GM19043 (cell line): ENCODE data around the gene KIRREL3.
A peak's percentile ranks its signal among the peaks of the same experiment; 100 is the strongest.

ENCODE experiments used
- ATAC-seq: cut with Tn5 transposase; IDR thresholded peaks from one replicate; pipeline ENCODE4 v1.9.1; 2021; ENCODE audit warnings: low read depth; ENCODE audit not compliant: unreplicated experiment

Gene KIRREL3

DNA sequence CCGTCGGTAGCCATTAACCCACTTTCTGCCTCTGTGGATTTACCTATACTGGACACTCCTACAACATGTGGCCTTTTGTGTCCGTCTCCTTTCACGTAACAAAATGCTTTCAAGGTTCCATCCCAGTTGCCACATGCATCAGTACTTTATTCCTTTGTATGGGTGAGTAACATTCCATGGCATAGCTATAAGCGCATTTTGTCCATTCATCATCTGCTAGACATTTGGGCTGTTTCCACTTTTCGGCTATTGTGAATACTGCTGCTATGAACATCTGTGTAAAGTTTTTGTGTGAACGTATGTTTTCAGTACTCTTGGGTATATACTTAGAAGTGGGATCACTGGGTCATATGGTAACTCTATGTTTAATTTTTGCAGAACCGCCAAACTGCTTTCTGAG is 387.9 kb downstream of the KIRREL3 start:
- no peak for ATAC-seq

DNA sequence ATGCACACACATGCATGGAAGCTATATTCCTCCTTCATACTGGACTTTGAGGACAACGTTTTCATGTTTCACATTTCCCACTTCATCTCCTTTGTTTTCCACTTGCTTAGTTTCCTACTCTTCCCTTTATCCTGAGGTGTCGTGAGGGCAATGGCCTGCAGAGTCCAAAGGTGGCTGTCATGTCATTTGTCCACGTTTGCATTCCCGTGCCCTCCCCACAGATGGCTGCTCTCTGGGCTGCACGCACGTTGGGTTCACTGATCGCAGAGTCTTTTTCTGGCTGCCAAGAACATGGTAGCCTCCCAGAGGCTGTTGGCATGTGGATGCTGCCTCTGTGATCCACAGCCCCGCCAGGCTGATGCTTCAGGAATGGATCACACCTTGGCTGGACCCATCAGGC is 389.1 kb downstream of the KIRREL3 start:
- no peak for ATAC-seq

DNA sequence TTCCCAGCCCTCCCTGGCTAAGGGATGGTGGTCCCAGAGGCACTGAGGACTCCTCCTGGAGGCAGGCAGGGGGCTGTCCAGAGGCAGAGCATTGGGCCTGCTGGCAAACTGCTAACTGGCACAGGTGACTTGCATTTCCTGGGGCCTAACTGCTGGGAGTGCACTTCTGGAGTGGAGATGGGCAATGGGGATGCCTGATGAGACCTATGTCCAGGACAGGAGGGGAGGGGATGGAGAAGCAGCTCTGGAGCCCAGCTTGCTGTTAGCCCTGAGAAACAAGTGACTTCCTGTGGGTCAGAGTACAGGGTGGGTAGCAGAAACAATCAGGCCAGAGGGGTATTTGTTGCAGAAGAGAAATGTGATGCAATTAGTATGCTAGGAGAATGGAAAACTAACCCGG is 391.9 kb downstream of the KIRREL3 start:
- no peak for ATAC-seq

DNA sequence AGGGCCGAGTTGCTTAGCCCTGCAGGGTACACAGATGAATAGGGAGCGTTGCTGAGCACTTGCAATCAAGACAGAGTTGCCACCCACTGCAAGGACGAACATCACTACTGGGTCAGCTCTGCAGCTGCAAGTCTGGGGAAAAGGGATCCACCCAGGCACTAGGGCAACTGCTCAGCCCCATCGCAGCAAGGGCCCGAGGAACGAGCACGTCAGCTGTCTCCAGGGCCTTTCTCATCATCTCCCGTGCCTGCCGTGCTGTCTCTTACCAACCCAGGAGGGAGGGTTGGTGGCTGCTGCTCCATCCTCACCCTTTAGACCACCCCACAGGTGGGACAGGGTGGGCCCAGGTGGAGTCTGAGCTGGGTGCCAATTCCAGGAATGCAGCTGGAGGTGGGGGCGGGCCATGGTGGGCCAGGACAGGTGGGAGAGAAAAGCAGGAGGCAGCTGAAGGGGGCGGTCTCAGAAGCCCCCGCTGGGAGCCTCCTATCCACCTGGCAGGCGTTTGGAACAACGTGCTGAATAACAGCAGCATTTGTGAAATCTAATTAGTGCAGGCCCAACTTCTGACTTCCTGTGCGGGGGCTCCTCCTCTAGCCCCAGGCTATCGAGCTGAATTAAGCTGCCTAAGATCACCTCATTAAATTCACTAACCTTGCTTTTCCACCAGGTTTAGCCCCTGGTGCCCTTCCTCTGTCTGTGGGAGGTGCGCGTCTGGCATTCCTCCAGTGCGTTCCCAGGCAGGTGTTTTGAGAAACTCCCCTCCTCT is 392.6 kb downstream of the KIRREL3 start:
- no peak for ATAC-seq

DNA sequence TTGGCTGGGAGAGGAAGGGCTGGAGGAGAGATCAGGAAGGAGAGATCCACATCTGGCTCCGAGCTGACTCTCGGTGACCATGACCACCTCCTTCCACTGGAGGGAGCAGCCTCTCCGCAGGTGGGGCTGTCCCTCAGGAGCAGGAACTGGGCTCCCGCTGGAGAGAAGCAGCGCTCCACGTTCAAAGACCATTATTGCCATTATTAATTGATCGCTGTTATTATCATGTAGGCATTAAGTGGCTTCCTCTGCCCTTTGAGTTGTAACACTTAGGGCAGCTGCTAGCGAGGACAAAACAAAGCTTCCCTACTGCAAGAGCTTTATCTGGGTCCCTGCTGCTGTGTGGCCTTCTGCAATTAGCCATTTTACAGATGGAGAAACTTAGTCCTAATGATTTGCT is 393.2 kb downstream of the KIRREL3 start:
- peak; percentile 56 for ATAC-seq

DNA sequence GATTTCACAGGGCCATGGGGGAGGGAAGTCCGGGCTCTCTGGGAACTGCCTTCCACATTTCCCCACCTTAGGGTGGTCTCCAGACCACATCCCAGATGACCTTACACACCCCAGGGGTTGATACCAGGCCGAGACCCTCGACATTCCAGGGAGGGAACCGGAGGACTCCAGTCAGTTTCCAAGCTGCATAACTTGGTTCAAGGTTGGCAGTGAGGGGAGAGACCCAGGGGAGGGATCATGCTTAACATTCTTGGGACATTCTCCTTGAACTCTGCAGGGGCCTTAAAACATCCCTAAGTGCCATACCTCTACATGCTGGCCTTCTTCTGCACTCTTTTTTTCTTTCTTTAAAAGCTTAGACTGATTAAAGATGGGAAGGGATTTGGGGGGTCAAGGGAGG is 394.1 kb downstream of the KIRREL3 start:
- ATAC-seq = no peak

DNA sequence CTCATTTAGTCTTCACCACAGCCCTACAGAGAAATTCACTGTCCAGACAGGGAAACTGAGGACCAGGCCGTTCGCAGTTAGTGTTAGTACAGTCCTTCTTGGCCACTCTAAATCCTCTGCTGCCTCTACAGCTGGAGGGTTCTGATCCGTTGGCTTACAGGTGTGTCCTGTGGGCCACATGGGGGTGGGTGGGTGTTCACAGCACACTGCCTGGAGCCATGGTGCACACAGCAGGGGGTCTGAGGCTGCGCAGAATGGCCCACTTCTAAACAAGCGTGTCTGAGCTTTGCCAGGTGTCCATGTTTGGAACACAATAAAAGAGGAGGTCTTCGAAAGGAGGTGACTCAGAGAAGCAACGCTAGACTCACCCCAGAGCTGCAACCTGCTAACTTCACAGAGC is 396.1 kb downstream of the KIRREL3 start:
- ATAC-seq = no peak

DNA sequence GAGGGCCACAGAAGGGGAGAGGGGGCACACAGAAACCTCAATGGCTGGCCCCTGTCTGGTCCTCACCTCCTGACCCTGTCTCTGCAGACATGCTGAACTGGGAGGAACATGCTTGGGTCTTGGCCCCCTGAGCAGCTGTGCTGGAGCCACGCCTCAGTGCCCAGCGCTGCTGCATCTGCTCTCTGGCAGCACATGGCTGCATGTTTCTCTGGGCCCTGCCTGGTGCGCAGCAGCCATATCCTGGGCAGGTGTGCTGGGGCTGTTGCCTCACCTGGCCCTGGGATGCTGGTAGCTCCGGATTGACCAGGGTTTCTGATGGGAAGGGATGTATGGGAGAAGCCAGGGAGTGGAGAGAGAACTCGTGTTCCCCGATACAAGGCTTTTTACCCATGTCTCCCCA is 397.1 kb downstream of the KIRREL3 start:
- no peak for ATAC-seq

DNA sequence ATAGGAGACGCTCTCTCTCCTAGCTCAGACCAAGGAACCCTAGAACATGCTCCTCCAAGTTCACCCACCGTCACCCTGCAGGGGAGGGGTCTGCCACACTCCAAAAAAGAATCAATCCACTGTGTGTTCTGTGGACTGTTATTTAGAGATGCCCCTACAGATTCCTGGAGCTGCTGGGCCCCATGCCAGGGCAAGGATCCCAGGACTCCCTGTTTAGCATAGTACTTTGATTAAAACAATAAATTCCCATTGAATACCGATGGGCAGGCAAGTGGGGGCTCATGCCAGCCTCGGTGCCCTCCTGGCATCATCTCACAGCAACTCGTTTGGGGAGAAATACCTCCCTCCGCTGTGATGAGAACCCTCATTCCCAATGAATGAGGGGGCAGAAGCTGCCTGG is 397.6 kb downstream of the KIRREL3 start:
- ATAC-seq = no peak

DNA sequence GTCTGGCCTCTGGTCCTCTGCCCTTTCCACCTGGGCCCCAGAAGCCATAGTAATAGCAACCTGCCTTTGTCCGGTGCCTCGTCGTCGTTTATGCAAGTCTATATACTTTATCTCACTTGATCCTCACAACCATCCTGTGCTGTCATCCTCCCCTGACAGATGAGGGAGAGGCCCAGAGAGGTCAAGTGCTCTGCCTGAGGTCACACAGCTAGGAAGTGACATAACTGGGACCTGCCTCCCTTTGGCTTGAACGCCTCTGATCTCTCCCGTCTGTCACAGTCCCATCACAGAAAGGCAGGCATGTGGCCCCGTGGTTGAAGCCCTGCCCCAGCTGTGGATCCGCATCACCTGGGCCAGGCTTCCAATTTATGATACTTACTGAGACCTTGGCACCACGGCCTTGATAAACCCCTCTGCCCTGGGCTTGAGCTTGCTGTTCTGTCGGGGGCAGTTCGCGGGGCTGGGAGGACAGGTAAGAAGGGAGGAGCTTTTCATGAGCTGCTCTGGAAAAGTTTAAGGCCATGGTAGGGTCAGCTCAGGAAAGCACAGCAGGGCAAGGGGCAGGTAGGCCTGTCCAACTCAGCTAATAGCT is 398.1 kb downstream of the KIRREL3 start:
- ATAC-seq = no peak

DNA sequence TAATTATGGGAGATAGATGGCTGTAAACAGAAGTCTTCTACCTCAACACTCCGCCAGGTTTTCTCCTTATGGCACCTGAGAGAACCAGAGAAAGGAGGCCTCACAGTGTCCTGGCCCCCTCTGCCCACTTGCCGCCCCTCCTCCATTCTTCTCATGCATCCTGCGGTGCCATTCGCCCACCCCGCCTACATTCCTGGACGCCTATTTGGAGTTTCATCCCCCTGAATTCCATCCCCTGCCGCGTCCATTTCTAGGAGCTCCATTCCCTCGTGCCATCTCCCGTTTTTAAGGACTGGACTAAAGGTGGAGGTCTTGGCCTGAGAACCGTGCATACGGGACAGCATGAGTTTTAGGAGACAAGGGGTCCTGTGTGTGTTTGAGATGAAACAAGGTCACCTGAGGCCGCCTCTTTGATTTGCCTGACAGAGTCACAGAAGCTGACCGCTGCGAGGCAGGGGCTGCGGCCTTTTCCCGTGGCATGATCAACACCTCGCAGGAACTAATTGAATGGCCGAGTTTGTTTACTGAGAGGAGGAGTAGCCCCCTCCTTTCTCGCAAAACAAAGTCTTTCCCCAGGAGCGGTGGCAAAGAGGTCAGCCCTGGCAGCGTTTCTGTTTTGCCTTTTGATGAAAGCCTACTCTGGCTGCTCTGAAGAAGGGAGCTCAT is 398.9 kb downstream of the KIRREL3 start:
- no peak for ATAC-seq

DNA sequence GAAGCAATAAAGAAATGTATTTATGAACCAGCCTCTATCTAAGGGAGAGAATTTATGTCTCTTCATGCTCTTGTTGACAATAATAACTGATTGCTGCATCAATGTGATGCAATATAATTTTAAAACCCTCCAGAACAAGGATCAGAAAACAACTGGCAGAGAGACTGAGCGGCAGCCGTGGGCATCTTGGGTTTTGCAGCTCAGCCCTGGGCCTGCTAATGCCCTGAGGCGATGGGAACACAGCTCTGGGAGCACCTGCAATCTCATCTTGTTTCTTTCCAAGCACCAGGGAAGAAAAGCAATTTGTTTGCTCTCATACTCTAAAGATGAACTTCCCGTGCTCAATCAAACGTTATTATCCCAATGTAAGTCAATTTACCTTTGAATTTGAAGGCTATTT is 399.4 kb downstream of the KIRREL3 start:
- ATAC-seq = no peak

DNA sequence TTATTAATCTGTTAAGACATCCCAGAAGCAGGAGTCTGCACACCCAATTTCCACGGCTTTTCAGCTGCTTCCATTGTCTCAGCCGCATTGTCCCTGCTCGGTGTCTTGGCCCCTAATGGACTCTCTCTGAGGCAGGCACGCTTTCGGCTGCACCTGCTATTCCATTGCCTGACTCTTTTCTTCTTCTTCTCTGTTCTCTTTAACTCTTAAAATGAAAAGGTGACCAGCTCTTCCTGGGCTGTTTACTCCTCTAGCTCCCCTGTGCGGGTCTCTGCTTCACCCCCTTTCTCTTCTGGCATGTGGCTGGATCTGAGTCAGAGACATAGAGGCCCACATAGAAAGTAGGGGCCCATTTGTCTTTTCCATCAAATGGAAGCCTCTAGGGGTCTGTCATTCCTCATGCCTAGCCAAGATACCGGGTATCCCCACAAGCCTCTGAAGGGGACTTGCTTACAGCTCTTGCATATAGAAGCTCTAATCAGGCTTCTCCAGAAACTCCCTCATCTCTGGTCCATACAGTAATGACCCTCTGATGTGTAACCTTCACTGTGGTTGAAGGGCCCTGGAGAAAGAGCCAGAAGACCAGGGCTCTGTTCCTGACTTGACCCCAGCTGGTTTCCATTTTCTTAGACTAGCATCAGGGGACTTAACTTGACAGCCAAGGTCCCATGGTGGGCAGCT is 401.2 kb downstream of the KIRREL3 start:
- no peak for ATAC-seq

DNA sequence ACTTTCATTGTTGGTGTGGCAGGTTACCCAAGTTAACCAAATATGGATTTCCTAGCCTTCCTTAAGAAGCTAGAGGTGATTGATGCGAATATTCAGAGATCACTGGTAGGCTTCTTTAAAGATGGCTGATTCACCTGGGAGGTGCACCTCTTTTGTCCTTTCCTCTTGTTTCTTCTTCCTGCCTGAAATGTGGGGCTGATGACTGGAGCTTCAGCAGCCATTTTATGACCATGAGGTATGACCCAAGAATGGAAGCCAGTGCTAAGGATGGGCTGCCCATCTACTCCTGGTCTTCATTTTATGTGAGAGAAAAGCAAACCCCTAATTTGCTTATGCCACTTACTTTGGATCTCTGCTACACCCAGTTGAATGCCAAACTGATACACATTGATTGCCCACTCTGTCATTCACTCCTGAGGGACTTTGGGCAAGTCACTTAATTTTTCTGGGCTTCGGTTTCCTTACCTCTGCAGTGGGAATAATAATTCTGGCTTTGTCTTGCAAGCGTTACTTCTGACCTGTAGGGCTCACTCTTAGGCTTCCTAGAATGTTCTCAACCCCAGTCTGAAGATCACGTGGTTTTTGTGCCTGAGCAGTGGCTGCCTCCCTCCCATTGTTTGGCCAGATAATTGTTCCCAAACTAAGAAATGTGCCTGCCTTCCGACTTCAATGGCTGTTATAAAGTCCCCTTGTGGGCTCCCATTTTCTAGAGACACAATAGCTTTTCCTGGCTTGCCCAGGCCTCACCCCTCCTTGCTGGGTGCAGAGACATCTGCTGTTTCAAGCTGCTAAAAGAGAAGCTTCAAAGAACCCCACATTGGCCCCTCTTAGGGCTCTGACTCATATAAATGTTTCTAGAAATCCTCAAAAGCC is 402.0 kb downstream of the KIRREL3 start:
- ATAC-seq = no peak

DNA sequence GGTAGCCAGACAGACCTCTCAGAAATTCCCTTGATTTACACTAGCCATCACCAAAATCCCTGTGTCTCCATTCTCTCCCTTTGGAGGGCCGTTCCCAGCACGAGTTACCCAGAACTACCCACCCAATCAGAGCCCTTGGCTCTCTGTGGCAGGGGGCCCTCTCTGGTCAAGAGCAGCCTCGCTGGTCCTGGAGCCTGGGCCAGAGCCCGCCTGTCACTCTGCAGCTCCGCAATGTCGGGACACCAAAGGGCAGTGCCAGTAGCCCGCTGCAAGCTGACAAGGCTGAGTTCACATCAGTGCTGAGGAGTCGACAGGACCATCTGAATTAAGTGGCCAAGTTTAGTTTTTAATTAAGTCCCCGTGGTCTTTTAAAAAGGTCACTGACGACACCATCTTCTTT is 403.5 kb downstream of the KIRREL3 start:
- ATAC-seq = no peak

DNA sequence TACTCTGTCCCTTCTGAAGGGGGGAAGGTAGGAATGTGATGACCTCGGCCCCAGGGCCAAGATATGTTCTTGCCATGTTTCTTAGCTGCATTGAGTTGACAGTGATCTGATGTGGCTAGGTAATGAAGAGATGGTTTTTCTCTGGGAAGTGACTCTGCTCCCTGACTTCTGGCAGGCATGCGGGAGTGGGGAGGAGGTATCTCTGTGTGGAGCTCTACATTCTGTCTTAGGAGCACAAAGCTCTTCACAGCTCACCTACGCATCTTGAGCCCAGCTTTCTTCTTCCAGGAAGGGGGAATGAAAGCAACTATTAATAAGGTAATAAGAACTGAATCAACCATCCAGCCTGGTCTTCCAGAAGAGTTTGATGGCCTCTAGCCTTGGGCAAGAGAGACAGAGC is 404.1 kb downstream of the KIRREL3 start:
- ATAC-seq = no peak

DNA sequence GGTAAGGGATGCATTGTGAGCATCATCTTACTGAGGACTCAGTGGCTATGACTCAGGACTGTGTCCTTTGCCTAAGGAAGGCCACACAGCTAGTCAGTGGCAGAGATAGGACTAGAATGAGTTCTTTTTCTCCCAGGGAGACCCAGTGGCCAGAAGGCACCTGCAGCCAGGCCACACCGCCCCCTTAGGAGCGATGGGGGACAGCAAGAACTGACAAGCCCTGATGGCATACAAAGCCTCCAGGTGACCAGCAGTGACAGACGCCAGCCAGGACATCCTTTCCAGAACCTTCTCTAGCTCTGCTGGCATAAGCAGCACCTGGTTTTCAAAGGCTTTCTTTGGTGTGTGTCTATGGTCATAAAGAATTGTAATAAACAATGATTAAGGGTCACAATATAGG is 405.0 kb downstream of the KIRREL3 start:
- ATAC-seq = no peak

DNA sequence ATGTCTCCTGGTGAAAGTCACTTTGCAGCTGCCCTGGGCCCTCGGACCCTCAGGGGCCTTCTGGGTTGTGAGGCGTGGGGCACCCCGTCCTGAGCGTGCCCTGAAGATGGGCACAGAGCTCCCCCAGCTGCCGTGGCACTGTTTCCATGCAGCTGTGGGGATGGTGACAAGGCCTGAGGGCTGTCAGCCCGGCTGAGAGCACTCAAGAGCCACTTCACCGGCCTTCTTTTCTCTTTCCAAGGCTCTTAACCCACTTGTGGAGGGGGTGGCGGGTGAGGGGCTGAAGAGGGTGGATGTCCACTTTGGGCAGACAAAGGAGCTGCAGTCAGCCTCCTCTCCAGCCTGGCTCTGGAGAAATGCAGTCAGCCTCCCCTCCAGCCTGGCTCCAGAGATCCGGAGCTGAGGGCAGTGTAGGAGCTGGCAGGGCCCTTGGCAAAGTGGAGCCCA is 405.6 kb downstream of the KIRREL3 start:
- no peak for ATAC-seq

DNA sequence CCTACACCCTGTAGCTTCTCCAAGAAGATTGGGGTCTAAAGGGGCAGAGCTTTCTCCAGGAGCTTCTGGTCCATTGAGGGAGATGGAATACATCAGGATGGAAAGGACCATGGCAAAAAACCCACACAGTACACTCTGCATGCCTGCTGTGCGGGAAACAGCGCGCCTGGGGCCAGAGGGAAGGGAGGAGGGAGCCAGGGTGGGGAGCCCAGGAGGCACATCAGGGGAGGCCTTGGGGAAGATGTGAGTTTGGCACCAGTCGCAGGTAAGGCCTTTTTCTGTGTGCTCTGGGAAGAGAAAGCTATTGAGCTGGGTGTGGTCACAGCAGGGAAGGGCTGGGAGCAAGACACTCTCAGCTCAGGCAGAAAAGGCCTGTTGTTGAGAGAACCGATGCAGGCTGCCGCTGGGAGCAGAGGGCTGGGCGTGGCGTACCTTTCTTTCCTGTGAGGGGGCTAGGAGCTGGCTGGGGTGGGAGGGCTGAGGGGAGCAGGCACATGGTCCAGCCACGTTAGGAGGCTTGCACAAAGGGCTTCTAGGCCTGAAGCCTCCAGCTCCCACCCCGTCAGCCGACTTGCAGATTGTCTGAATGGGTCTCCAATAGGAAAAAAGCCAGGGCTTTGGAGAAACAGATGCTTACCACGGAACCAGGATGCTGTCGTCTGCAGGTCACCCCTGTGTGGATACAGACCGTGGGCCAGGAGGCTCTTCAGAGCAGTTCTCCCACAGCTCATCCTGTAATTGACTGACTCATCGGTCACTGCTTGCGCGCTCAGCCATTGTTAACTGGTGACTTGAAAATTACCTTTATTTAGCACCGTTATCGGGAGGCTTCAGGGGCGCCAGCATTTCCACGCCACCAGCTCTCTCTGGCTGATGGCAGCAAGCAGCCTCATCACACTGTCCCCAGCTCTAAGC is 407.8 kb downstream of the KIRREL3 start:
- no peak for ATAC-seq
